CD4-positive, alpha-beta T cell (primary cell): Measurements from ENCODE around the gene CST4. TPM values are rescaled to one million over a fixed set of nuclear protein-coding genes. Genes with fewer than 3 reads are reported as not detected.

Experiments used
- ATAC-seq: fragments of 200-7000 bp; cut with Tn5 transposase; one replicate; pipeline ENCODE4 v1.10.0; 2022; ENCODE audit warnings: mild to moderate bottlenecking; ENCODE audit not compliant: poor library complexity
- CTCF ChIA-PET: fragments of 350-600 bp; sonication (Branson Sonifier 250); formaldehyde crosslinking; loops from one replicate; lab custom pipeline; 2021; ENCODE audit warnings: antibody characterized with exemption, inconsistent platforms; lab: Charles Lee
- POLR2A ChIA-PET: fragments of 350-600 bp; sonication (Branson Sonifier 250); formaldehyde crosslinking; loops from one replicate; lab custom pipeline; 2021; ENCODE audit warnings: antibody characterized with exemption, inconsistent platforms; lab: Charles Lee
- DNase-seq, 14 experiments: peaks; one replicate each; pipeline ENCODE4 v3.0.0-alpha.2; 2013 to 2020; ENCODE audit warnings: mixed read lengths in 2 of 14
- H3K27ac ChIP-seq, 2 donors: one replicate each; pipeline versions ENCODE4 v1.5.1 to v1.7.0; 2013; ENCODE audit warnings: low read length in 2 of 2, low read depth in 1 of 2, mild to moderate bottlenecking in 1 of 2
- H3K27me3 ChIP-seq, 2 experiments: 1 replicate in 1 of 2; 2 replicates in 1 of 2; pipeline versions ENCODE4 v1.6.1 to v1.7.0; 2013; ENCODE audit warnings: low read length in 2 of 2, control low read depth in 1 of 2, mild to moderate bottlenecking in 1 of 2, moderate library complexity in 1 of 2; ENCODE audit not compliant: insufficient read depth in 2 of 2, control insufficient read depth in 1 of 2
- H3K36me3 ChIP-seq: one replicate; pipeline ENCODE4 v1.6.1; 2013; ENCODE audit warnings: low read length, control low read depth; ENCODE audit not compliant: insufficient read depth
- H3K4me1 ChIP-seq: one replicate; pipeline ENCODE4 v1.6.1; 2013; ENCODE audit warnings: low read length, control low read depth; ENCODE audit not compliant: insufficient read depth
- H3K4me3 ChIP-seq: one replicate; pipeline ENCODE4 v1.5.1; 2013; ENCODE audit warnings: mild to moderate bottlenecking, low read length, moderate library complexity
- H3K9me3 ChIP-seq, 2 experiments: 1 replicate in 1 of 2; 2 replicates in 1 of 2; pipeline versions ENCODE4 v1.6.1 to v1.7.0; 2013; ENCODE audit warnings: low read length in 2 of 2, mild to moderate bottlenecking in 2 of 2, control low read depth in 1 of 2, moderate library complexity in 1 of 2; ENCODE audit not compliant: control insufficient read depth in 1 of 2, insufficient read depth in 1 of 2
- H3K27ac Mint-ChIP-seq: one replicate; pipeline ENCODE4 v1.8.0; 2020; ENCODE audit warnings: mixed read lengths
- H3K27me3 Mint-ChIP-seq: one replicate; pipeline ENCODE4 v1.8.0; 2021; ENCODE audit warnings: mixed read lengths
- H3K36me3 Mint-ChIP-seq: one replicate; pipeline ENCODE4 v1.8.0; 2021; ENCODE audit warnings: low read depth, mixed read lengths
- H3K4me1 Mint-ChIP-seq: one replicate; pipeline ENCODE4 v1.8.0; 2021; ENCODE audit warnings: low read depth, mixed read lengths
- H3K4me3 Mint-ChIP-seq: one replicate; pipeline ENCODE4 v1.8.0; 2020; ENCODE audit warnings: mild to moderate bottlenecking, mixed read lengths
- H3K9me3 Mint-ChIP-seq: one replicate; pipeline ENCODE4 v1.8.0; 2020; ENCODE audit warnings: mixed read lengths
- CTCF ChIP-seq: fragments of 200-600 bp; IDR thresholded peaks from one replicate; pipeline ENCODE4 v1.8.0; 2022; ENCODE audit warnings: antibody characterized with exemption, mild to moderate bottlenecking
- intact Hi-C, 2 experiments: fragments of 100-400 bp; cut with DNase I in 1 of 2; cut with micrococcal nuclease in 1 of 2; formaldehyde crosslinking; loops; one replicate each; pipeline versions ENCODE4 v1.15.1 to v1.9.0; 2023 to 2025; cut with DNase I, micrococcal nuclease
- total RNA-seq, 174 experiments: library from RNA in 2 of 174; stranded (reverse) in 2 of 174; gene quantifications; one replicate each; pipeline ENCODE4 v1.2.3 and lab custom pipeline; 2021 to 2026

The CST4 gene
- total RNA-seq, 2 experiments from 2014 or later: not detected

- Mint-ChIP-seq H3K27ac (no peak overlapping the region), H3K4me1 (no peaks in the 10 kb centered on the region), H3K36me3 (no peaks in the 10 kb centered on the region), H3K27me3 (peaks cover 12% of the 10 kb centered on the region), H3K4me3 (no peak overlapping the region), H3K9me3 (no peaks in the 10 kb centered on the region)
- Histone ChIP-seq H3K9me3 (peaks cover 0 to 5% of the 10 kb centered on the region in 2 experiments), H3K4me3 (no peak overlapping the region), H3K36me3 (no peaks in the 10 kb centered on the region), H3K27me3 (peaks cover 2 to 8% of the 10 kb centered on the region in 2 experiments), H3K27ac (no peak overlapping the region), H3K4me1 (no peaks in the 10 kb centered on the region)
- ATAC-seq (no peak), DNase-seq (no peak)
- ChIA-PET POLR2A (no interaction called here), CTCF (no interaction called here)
- no peak for TF ChIP-seq CTCF
- intact Hi-C loops: no loop called here
Observed at GRCh38 chr20:23658336-23658735, 30.5 kb downstream of the CST4 start.

DNA sequence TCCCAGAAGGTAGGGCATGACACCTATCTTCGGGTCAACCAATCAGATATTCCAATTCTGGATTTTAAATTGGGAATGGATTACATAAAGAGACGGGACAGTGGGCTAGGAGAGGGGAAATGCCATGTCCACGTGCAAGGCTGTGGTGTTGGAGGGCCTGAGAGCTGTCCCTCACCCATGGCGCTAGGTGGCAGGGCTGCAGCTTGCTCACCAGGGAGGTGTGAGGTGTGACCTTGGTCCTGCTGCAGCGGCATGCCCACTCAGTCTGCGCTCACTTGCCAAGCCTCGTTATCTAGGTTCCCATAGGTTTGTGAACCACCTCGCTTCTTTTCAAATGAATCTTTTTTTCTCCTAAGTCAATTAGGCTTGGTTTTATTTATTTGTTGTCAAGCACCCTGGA is 31.6 kb downstream of the CST4 start:
- Histone ChIP-seq H3K4me3 (no peak overlapping the region), H3K27ac (no peak overlapping the region), H3K4me1 (no peaks in the 10 kb centered on the region), H3K9me3 (peaks cover 0 to 5% of the 10 kb centered on the region in 2 experiments), H3K27me3 (peaks cover 2 to 8% of the 10 kb centered on the region in 2 experiments), H3K36me3 (no peaks in the 10 kb centered on the region)
- ATAC-seq (no peak), DNase-seq (no peak)
- no peaks in the 10 kb centered on the region for H3K4me1 Mint-ChIP-seq
- ChIA-PET CTCF (no interaction called here), POLR2A (no interaction called here)
- H3K36me3 Mint-ChIP-seq: no peaks in the 10 kb centered on the region
- intact Hi-C loops: no loop called here
- no peak overlapping the region for H3K27ac Mint-ChIP-seq
- H3K4me3 Mint-ChIP-seq: no peak overlapping the region
- peaks cover 12% of the 10 kb centered on the region for H3K27me3 Mint-ChIP-seq
- H3K9me3 Mint-ChIP-seq: no peaks in the 10 kb centered on the region
- no peak for TF ChIP-seq CTCF

GRCh38 chr20:23656372-23656771 is 32.5 kb downstream of the CST4 start:
- Histone ChIP-seq H3K27me3 (peaks cover 2 to 8% of the 10 kb centered on the region in 2 experiments), H3K27ac (no peak overlapping the region), H3K4me1 (no peaks in the 10 kb centered on the region), H3K9me3 (peaks cover 0 to 5% of the 10 kb centered on the region in 2 experiments), H3K4me3 (no peak overlapping the region), H3K36me3 (no peaks in the 10 kb centered on the region)
- Mint-ChIP-seq H3K9me3 (no peaks in the 10 kb centered on the region), H3K27ac (no peak overlapping the region), H3K27me3 (peaks cover 12% of the 10 kb centered on the region), H3K4me1 (no peaks in the 10 kb centered on the region), H3K4me3 (no peak overlapping the region), H3K36me3 (no peaks in the 10 kb centered on the region)
- intact Hi-C loops: no loop called here
- ATAC-seq (no peak), DNase-seq (peak in 1 of 14 experiments; percentile 19)
- ChIA-PET CTCF (no interaction called here), POLR2A (no interaction called here)
- no peak for TF ChIP-seq CTCF
